ENCODE results near the gene AUTS2. TPM values are rescaled to one million over a fixed set of nuclear protein-coding genes. Genes with fewer than 3 reads are reported as not detected.

Gene AUTS2
- polyA plus RNA-seq, 1 donor from 2014 or later = 97.3 TPM

DNA sequence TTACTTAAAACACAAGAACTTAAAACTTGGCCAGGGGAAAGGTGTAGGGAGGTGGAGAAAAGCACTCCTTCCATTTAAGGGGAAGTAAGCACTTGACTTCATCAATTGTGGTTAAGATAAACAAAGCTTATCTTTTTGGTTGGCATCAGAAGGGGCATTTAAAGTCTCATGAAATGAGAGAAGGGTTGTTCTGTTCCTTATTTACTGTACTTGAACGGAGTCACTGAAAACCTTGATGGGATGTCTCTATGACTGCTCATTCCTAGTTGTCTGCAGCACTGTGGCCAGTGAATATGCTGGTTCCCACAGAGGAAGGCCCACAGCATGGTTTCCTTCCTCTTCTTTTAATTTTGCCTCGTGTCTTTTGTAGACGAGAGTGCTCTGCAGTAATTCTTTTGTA, 229.3 kb downstream of the AUTS2 start:
- TF ChIP-seq SMC3 (conservative IDR thresholded peaks at IDR 0.05; ENCODE audit: poor library complexity) (no peak), MXI1 (conservative IDR thresholded peaks at IDR 0.05; ENCODE audit: poor library complexity, severe bottlenecking) (no peak), RAD21 (conservative IDR thresholded peaks at IDR 0.05) (no peak), EP300 (conservative IDR thresholded peaks at IDR 0.05; ENCODE audit: poor library complexity, severe bottlenecking) (no peak), TAF1 (IDR thresholded peaks at IDR 0.05; ENCODE audit: low read depth) (no peak), POLR2AphosphoS5 (IDR thresholded peaks at IDR 0.05) (no peak), EZH2 (IDR thresholded peaks at IDR 0.05; ENCODE audit: borderline replicate concordance, insufficient read depth, low read length, poor library complexity, severe bottlenecking) (no peak)
- TF ChIP-seq, protein P1, sequence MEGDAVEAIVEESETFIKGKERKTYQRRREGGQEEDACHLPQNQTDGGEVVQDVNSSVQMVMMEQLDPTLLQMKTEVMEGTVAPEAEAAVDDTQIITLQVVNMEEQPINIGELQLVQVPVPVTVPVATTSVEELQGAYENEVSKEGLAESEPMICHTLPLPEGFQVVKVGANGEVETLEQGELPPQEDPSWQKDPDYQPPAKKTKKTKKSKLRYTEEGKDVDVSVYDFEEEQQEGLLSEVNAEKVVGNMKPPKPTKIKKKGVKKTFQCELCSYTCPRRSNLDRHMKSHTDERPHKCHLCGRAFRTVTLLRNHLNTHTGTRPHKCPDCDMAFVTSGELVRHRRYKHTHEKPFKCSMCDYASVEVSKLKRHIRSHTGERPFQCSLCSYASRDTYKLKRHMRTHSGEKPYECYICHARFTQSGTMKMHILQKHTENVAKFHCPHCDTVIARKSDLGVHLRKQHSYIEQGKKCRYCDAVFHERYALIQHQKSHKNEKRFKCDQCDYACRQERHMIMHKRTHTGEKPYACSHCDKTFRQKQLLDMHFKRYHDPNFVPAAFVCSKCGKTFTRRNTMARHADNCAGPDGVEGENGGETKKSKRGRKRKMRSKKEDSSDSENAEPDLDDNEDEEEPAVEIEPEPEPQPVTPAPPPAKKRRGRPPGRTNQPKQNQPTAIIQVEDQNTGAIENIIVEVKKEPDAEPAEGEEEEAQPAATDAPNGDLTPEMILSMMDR (IDR thresholded peaks at IDR 0.05; ENCODE audit: poor library complexity, severe bottlenecking) = no peak
- TF ChIP-seq, protein P2, sequence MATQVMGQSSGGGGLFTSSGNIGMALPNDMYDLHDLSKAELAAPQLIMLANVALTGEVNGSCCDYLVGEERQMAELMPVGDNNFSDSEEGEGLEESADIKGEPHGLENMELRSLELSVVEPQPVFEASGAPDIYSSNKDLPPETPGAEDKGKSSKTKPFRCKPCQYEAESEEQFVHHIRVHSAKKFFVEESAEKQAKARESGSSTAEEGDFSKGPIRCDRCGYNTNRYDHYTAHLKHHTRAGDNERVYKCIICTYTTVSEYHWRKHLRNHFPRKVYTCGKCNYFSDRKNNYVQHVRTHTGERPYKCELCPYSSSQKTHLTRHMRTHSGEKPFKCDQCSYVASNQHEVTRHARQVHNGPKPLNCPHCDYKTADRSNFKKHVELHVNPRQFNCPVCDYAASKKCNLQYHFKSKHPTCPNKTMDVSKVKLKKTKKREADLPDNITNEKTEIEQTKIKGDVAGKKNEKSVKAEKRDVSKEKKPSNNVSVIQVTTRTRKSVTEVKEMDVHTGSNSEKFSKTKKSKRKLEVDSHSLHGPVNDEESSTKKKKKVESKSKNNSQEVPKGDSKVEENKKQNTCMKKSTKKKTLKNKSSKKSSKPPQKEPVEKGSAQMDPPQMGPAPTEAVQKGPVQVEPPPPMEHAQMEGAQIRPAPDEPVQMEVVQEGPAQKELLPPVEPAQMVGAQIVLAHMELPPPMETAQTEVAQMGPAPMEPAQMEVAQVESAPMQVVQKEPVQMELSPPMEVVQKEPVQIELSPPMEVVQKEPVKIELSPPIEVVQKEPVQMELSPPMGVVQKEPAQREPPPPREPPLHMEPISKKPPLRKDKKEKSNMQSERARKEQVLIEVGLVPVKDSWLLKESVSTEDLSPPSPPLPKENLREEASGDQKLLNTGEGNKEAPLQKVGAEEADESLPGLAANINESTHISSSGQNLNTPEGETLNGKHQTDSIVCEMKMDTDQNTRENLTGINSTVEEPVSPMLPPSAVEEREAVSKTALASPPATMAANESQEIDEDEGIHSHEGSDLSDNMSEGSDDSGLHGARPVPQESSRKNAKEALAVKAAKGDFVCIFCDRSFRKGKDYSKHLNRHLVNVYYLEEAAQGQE (IDR thresholded peaks at IDR 0.05; ENCODE audit: borderline replicate concordance) = no peak
- H3K27ac ChIP-seq (ENCODE audit: low read length) = no peak overlapping the region
- H3K9ac ChIP-seq (ENCODE audit: low read length) = no peak overlapping the region
- H2AFZ ChIP-seq (ENCODE audit: low read depth, low read length) = no peak overlapping the region
- H4K20me1 ChIP-seq (ENCODE audit: insufficient read depth) = no peaks in the 10 kb centered on the region
- H3K79me2 ChIP-seq (replicated peaks; ENCODE audit: insufficient read depth, low read length) = peaks cover 34% of the 10 kb centered on the region
- no peaks in the 10 kb centered on the region for H3F3A ChIP-seq (ENCODE audit: insufficient read depth, low read length, poor library complexity, severe bottlenecking)
- H3K36me3 ChIP-seq (ENCODE audit: insufficient read depth, low read length) = no peaks in the 10 kb centered on the region
- H3K9me3 ChIP-seq (ENCODE audit: low read length) = no peaks in the 10 kb centered on the region
- no peaks in the 10 kb centered on the region for H3K27me3 ChIP-seq (ENCODE audit: insufficient read depth, low read depth, low read length)
- H3K4me2 ChIP-seq (ENCODE audit: low read length) = no peak overlapping the region
- no peak overlapping the region for H3K4me3 ChIP-seq (ENCODE audit: low read length)
- H3K9me2 ChIP-seq (ENCODE audit: insufficient read depth, low read length) = no peaks in the 10 kb centered on the region

DNA sequence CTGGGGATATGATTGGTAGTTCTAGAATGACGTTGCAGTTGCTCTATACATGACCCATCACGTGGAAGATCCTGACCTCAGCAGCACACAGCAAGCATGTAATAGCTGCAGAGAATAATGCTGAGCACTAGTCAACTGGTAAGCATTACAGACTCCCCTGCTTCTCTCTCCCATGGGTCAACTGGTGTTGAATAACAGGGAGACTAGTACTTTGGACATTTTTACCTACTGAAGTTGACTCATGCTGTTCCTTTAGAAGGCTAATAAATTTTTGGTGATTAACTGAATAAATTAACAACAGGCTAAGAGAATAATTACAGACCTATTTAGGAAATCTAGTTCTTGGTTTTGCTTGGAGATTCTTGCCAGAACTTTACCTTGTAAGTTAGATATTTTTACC, 234.1 kb downstream of the AUTS2 start:
- Histone ChIP-seq H3K9me3 (ENCODE audit: low read length) (no peaks in the 10 kb centered on the region), H3K4me2 (ENCODE audit: low read length) (no peak overlapping the region), H4K20me1 (ENCODE audit: insufficient read depth) (no peaks in the 10 kb centered on the region), H3K79me2 (replicated peaks; ENCODE audit: insufficient read depth, low read length) (peaks cover 34% of the 10 kb centered on the region), H3F3A (ENCODE audit: insufficient read depth, low read length, poor library complexity, severe bottlenecking) (peaks cover 8% of the 10 kb centered on the region), H3K27ac (ENCODE audit: low read length) (no peak overlapping the region), H3K9ac (ENCODE audit: low read length) (no peak overlapping the region), H3K36me3 (ENCODE audit: insufficient read depth, low read length) (no peaks in the 10 kb centered on the region), H3K27me3 (ENCODE audit: insufficient read depth, low read depth, low read length) (no peaks in the 10 kb centered on the region), H2AFZ (ENCODE audit: low read depth, low read length) (no peak overlapping the region), H3K4me3 (ENCODE audit: low read length) (no peak overlapping the region), H3K9me2 (ENCODE audit: insufficient read depth, low read length) (no peaks in the 10 kb centered on the region)
- TF ChIP-seq, protein P2 (IDR thresholded peaks at IDR 0.05; ENCODE audit: borderline replicate concordance) = no peak
- no peak for TF ChIP-seq MXI1 (conservative IDR thresholded peaks at IDR 0.05; ENCODE audit: poor library complexity, severe bottlenecking)
- TF ChIP-seq EP300 (conservative IDR thresholded peaks at IDR 0.05; ENCODE audit: poor library complexity, severe bottlenecking) = no peak
- TF ChIP-seq, protein P1 (IDR thresholded peaks at IDR 0.05; ENCODE audit: poor library complexity, severe bottlenecking) = no peak
- no peak for TF ChIP-seq POLR2AphosphoS5 (IDR thresholded peaks at IDR 0.05)
- TF ChIP-seq SMC3 (conservative IDR thresholded peaks at IDR 0.05; ENCODE audit: poor library complexity) = no peak
- no peak for TF ChIP-seq RAD21 (conservative IDR thresholded peaks at IDR 0.05)
- no peak for TF ChIP-seq TAF1 (IDR thresholded peaks at IDR 0.05; ENCODE audit: low read depth)
- no peak for TF ChIP-seq EZH2 (IDR thresholded peaks at IDR 0.05; ENCODE audit: borderline replicate concordance, insufficient read depth, low read length, poor library complexity, severe bottlenecking)
